ENCODE results near the gene MINPP1.

GRCh38 chr10:87559392-87559791 lies 54.7 kb downstream of the MINPP1 start:
- TF ChIP-seq POLR2AphosphoS5 (IDR thresholded peaks at IDR 0.05; ENCODE audit: borderline replicate concordance, low read depth, low read length) (no peak), EZH2 (IDR thresholded peaks at IDR 0.05) (no peak), FOXP2 (optimal IDR thresholded peaks at IDR 0.05; ENCODE audit: control extremely low read depth, extremely low read length, insufficient read depth) (no peak)
